Activated T-helper 1 cell treated with anti-CD3 and anti-CD28 coated beads, Interleukin-2, amount 50 U/mL, for 16 hours (primary cell): Measurements from ENCODE around the gene CXCR3.
A peak's percentile ranks its signal among the peaks of the same experiment; 100 is the strongest.

Experiments
- DNase-seq, 2 donors: peaks; one replicate each; pipeline ENCODE4 v3.0.0-alpha.2; 2020; ENCODE audit warnings: low read depth in 1 of 2, low spot score in 1 of 2

The CXCR3 gene

GRCh38 chrX:71637253-71637618 lies 18.9 kb upstream of the CXCR3 start:
- no peak for DNase-seq

GRCh38 chrX:71636438-71637252 lies 18.3 kb upstream of the CXCR3 start:
- no peak for DNase-seq

- no peak for DNase-seq
Observed at GRCh38 chrX:71634366-71634765, 16.1 kb upstream of the CXCR3 start.

- DNase-seq: no peak
Observed at GRCh38 chrX:71632923-71633657, 14.8 kb upstream of the CXCR3 start.

- DNase-seq: no peak
Observed at GRCh38 chrX:71629467-71629866, 11.2 kb upstream of the CXCR3 start.

GRCh38 chrX:71627588-71628404 lies 9.5 kb upstream of the CXCR3 start:
- DNase-seq: no peak

GRCh38 chrX:71626576-71626975 lies 8.3 kb upstream of the CXCR3 start:
- no peak for DNase-seq

- no peak for DNase-seq
Observed at GRCh38 chrX:71625471-71625870, 7.2 kb upstream of the CXCR3 start.

GRCh38 chrX:71623714-71624113 lies 5.4 kb upstream of the CXCR3 start:
- DNase-seq: no peak

- DNase-seq: peak; percentile 39 to 66
Observed at GRCh38 chrX:71622576-71623450, 4.5 kb upstream of the CXCR3 start.

GRCh38 chrX:71622032-71622575 lies 3.8 kb upstream of the CXCR3 start:
- DNase-seq: no peak

GRCh38 chrX:71621603-71622002 lies 3.3 kb upstream of the CXCR3 start:
- no peak for DNase-seq

GRCh38 chrX:71619986-71620385 lies 1.7 kb upstream of the CXCR3 start:
- no peak for DNase-seq

GRCh38 chrX:71619193-71619592 lies 882 bp upstream of the CXCR3 start:
- DNase-seq: peak in 1 of 2 donors; percentile 55

GRCh38 chrX:71618787-71619186 lies 476 bp upstream of the CXCR3 start:
- DNase-seq: no peak

GRCh38 chrX:71617742-71618141 lies 569 bp downstream of the CXCR3 start:
- no peak for DNase-seq

- DNase-seq: no peak
Observed at GRCh38 chrX:71616672-71617529, 1.4 kb downstream of the CXCR3 start.

GRCh38 chrX:71615954-71616353 lies 2.4 kb downstream of the CXCR3 start:
- DNase-seq: no peak

- no peak for DNase-seq
Observed at GRCh38 chrX:71615056-71615455, 3.3 kb downstream of the CXCR3 start.

GRCh38 chrX:71612256-71612655 lies 6.1 kb downstream of the CXCR3 start:
- DNase-seq: no peak
